ENCODE data around the gene PLD3.

The PLD3 gene

GRCh38 chr19:40416918-40417642 is 68.6 kb downstream of the PLD3 start:
- no peaks in the 10 kb centered on the region for H3K9me3 Mint-ChIP-seq (ENCODE audit: low read depth)
- H3K27me3 Mint-ChIP-seq: no peaks in the 10 kb centered on the region
- peaks cover 15% of the 10 kb centered on the region for H3K4me1 Mint-ChIP-seq (ENCODE audit: low read depth)
- H3K4me3 Mint-ChIP-seq: no peak overlapping the region
- no peak overlapping the region for H3K27ac Mint-ChIP-seq
- H3K36me3 Mint-ChIP-seq: no peaks in the 10 kb centered on the region

DNA sequence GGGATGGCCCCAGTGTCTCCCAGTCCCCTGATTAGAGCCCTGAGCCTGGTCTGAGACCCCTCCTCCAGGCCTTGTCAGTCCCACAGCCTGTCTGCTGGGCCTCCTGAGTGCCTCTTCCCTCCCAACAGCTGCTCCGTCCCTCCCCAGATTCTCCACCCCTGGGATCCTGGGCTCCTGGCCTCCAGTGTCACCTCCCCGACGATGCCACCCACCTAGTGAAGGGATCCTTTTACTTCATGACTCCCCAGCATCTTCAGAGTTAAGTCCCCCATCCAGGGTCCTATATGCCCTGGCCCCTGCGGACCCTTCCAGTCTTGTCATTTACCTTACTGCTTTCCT is 69.1 kb downstream of the PLD3 start:
- Mint-ChIP-seq H3K4me3 (no peak overlapping the region), H3K27me3 (no peaks in the 10 kb centered on the region), H3K9me3 (ENCODE audit: low read depth) (no peaks in the 10 kb centered on the region), H3K27ac (no peak overlapping the region), H3K36me3 (no peaks in the 10 kb centered on the region), H3K4me1 (ENCODE audit: low read depth) (peaks cover 20% of the 10 kb centered on the region)

- no peaks in the 10 kb centered on the region for H3K27me3 Mint-ChIP-seq
- no peaks in the 10 kb centered on the region for H3K36me3 Mint-ChIP-seq
- no peaks in the 10 kb centered on the region for H3K9me3 Mint-ChIP-seq (ENCODE audit: low read depth)
- no peak overlapping the region for H3K4me3 Mint-ChIP-seq
- H3K4me1 Mint-ChIP-seq (ENCODE audit: low read depth): peaks cover 20% of the 10 kb centered on the region
- no peak overlapping the region for H3K27ac Mint-ChIP-seq
Observed at GRCh38 chr19:40418040-40418439, 69.5 kb downstream of the PLD3 start.

DNA sequence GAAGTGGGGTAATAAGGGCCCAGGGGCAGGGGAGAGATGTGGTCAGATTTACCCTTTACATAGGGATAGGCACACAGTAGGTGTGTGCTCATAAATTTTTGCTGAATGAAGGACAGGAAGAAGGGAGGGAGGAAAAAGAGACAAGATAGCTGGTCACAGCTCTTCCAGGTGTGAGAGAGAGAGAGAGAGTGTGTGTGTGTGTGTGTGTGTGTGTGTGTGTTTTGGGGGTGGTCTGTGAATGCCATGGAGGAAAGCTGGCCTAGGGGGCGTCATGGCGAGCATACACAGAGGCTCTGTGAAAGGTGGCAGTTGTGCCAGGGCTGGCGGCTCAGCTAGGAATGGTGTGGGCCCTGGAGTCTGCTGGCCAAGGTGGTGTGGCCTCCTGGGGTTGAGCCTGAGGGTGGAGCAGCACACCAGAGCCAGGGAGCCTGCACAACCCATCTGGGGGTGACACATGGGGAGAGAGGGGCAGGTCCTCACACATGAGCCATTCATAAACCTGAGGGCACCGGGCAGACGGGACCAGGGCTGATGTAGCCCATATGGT is 70.6 kb downstream of the PLD3 start:
- H3K27ac Mint-ChIP-seq: no peak overlapping the region
- H3K9me3 Mint-ChIP-seq (ENCODE audit: low read depth): no peaks in the 10 kb centered on the region
- H3K27me3 Mint-ChIP-seq: no peaks in the 10 kb centered on the region
- H3K4me3 Mint-ChIP-seq: no peak overlapping the region
- H3K4me1 Mint-ChIP-seq (ENCODE audit: low read depth): peaks cover 22% of the 10 kb centered on the region
- H3K36me3 Mint-ChIP-seq: no peaks in the 10 kb centered on the region

DNA sequence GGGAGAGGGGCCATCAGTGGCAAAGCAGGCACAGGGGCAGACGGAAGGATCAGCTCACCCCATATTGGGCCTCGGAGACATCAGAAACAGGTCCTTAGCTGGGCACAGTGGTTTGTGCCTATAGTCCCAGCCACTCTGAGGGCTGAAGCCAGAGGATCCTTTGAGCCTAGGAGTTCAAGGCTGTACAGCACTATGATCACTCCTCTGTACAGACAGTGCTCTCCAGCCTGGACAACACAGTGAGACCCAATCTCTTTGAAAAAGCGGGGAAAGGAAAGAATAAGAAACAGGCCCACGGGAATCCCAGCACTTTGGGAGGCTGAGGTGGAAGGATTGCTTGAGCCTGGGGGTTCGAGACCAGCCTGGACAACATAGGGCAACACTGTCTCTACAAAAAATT is 71.3 kb downstream of the PLD3 start:
- Mint-ChIP-seq H3K36me3 (peaks cover 4% of the 10 kb centered on the region), H3K4me3 (peak overlapping the region; percentile 68), H3K27ac (no peak overlapping the region), H3K9me3 (ENCODE audit: low read depth) (no peaks in the 10 kb centered on the region), H3K4me1 (ENCODE audit: low read depth) (peaks cover 27% of the 10 kb centered on the region), H3K27me3 (no peaks in the 10 kb centered on the region)

GRCh38 chr19:40420451-40420765 is 71.9 kb downstream of the PLD3 start:
- H3K4me1 Mint-ChIP-seq (ENCODE audit: low read depth): peaks cover 28% of the 10 kb centered on the region
- H3K36me3 Mint-ChIP-seq: peaks cover 5% of the 10 kb centered on the region
- peak overlapping the region; percentile 85 for H3K4me3 Mint-ChIP-seq

DNA sequence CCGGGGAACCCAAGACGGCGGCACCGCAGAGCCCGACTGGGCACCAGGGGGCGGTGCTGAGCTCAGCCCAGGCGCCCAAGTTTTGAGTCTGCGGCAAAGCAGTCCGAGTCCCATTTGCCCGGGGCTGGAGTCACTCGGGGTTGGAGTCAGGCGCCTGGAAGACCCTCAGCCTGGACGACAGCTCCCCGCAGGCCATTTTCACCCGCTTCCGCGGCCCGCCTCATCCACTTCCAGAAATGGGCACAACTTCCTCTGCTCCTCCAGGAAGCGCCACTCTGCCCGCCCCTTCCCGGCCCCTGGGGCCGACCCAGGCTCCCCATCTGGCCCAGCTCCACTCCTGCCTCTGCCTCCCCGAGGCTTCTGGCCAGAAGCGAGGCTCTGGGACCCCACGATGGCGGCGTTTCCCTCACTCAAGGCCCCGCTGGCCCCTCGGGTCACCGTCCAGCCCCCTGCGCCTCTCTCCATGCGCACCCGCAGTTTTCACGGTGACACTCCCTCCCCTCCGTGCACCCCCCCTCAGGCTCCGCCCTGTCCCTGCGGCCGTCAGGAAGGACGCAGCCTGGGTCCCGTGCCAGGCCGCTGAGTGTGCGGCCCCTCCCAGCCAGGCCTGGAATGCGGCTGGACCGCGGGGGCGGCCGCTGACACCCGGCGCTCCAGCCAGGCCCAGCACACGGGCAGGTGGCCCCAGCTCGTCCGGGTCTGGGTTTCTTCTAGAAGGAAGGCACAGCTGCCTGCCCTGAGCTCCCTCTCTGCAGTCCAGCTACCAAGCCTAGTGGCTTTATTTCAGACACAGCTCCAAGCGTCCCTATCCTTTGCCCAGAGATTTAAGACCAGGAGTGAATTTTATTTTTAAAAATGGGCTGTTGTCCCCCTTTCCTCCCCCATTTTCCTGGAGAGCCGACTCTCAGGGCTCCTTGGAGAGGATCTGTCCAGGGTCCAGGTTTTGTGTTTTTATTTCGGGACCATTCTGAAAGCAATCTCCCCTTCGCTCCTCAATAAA is 72.6 kb downstream of the PLD3 start:
- Mint-ChIP-seq H3K27me3 (no peaks in the 10 kb centered on the region), H3K9me3 (ENCODE audit: low read depth) (no peaks in the 10 kb centered on the region), H3K27ac (peak overlapping the region; percentile 94), H3K4me1 (ENCODE audit: low read depth) (peaks cover 30% of the 10 kb centered on the region), H3K4me3 (peak overlapping the region; percentile 85), H3K36me3 (peaks cover 5% of the 10 kb centered on the region)

More at GRCh38 chr19:40420451-40420765, 71.9 kb downstream of the PLD3 start:
- H3K27me3 Mint-ChIP-seq: no peaks in the 10 kb centered on the region
- H3K27ac Mint-ChIP-seq: peak overlapping the region; percentile 83
- H3K9me3 Mint-ChIP-seq (ENCODE audit: low read depth): no peaks in the 10 kb centered on the region

- peak overlapping the region; percentile 85 for H3K4me3 Mint-ChIP-seq
- peak overlapping the region; percentile 94 for H3K27ac Mint-ChIP-seq
- H3K9me3 Mint-ChIP-seq (ENCODE audit: low read depth): no peaks in the 10 kb centered on the region
- H3K36me3 Mint-ChIP-seq: peaks cover 5% of the 10 kb centered on the region
- peaks cover 30% of the 10 kb centered on the region for H3K4me1 Mint-ChIP-seq (ENCODE audit: low read depth)
- H3K27me3 Mint-ChIP-seq: no peaks in the 10 kb centered on the region
Observed at GRCh38 chr19:40421993-40422747, 73.7 kb downstream of the PLD3 start.

- Mint-ChIP-seq H3K4me3 (peak overlapping the region; percentile 85), H3K27me3 (no peaks in the 10 kb centered on the region), H3K4me1 (ENCODE audit: low read depth) (peaks cover 28% of the 10 kb centered on the region), H3K27ac (no peak overlapping the region), H3K36me3 (peaks cover 5% of the 10 kb centered on the region), H3K9me3 (ENCODE audit: low read depth) (no peaks in the 10 kb centered on the region)
Observed at GRCh38 chr19:40422748-40423566, 74.5 kb downstream of the PLD3 start.

- Mint-ChIP-seq H3K4me3 (peak overlapping the region; percentile 99), H3K27me3 (no peaks in the 10 kb centered on the region), H3K9me3 (ENCODE audit: low read depth) (no peaks in the 10 kb centered on the region), H3K36me3 (peaks cover 5% of the 10 kb centered on the region), H3K4me1 (ENCODE audit: low read depth) (peaks cover 28% of the 10 kb centered on the region), H3K27ac (peak overlapping the region; percentile 81)
Observed at GRCh38 chr19:40423938-40424337, 75.4 kb downstream of the PLD3 start.

- H3K27me3 Mint-ChIP-seq: no peaks in the 10 kb centered on the region
- peaks cover 5% of the 10 kb centered on the region for H3K36me3 Mint-ChIP-seq
- H3K4me1 Mint-ChIP-seq (ENCODE audit: low read depth): peaks cover 26% of the 10 kb centered on the region
- H3K9me3 Mint-ChIP-seq (ENCODE audit: low read depth): no peaks in the 10 kb centered on the region
- peak overlapping the region; percentile 98 for H3K27ac Mint-ChIP-seq
- peak overlapping the region; percentile 99 for H3K4me3 Mint-ChIP-seq
Observed at GRCh38 chr19:40424637-40425449, 76.3 kb downstream of the PLD3 start.

- H3K9me3 Mint-ChIP-seq (ENCODE audit: low read depth): no peaks in the 10 kb centered on the region
- H3K4me1 Mint-ChIP-seq (ENCODE audit: low read depth): peaks cover 25% of the 10 kb centered on the region
- H3K27me3 Mint-ChIP-seq: no peaks in the 10 kb centered on the region
- H3K36me3 Mint-ChIP-seq: peaks cover 5% of the 10 kb centered on the region
- peak within 1 kb of the TSS; percentile 99 for H3K4me3 Mint-ChIP-seq
- peak within 1 kb of the TSS; percentile 98 for H3K27ac Mint-ChIP-seq
Observed at GRCh38 chr19:40425450-40426287, 77.2 kb downstream of the PLD3 start, which contains the start of gene SERTAD1. SERTAD1 (minus strand) TSS chr19:40425992; CDS start chr19:40423546, 2,446 bp downstream.

Measured in activated naive CD8-positive, alpha-beta T cell (primary cell).